Hippocampal formation (tissue), 2 donors: ENCODE data around the gene ANOS1.
"Not testable (repeated sequence)": the region's sequence is repeated elsewhere in the genome, so short reads cannot be mapped to it uniquely, and the experiment has no call there.

Source experiments
- DNase-seq, 2 donors: peaks; one replicate each; lab custom pipeline; 2025; lab: John Stamatoyannopoulos, UW

The ANOS1 gene

DNA sequence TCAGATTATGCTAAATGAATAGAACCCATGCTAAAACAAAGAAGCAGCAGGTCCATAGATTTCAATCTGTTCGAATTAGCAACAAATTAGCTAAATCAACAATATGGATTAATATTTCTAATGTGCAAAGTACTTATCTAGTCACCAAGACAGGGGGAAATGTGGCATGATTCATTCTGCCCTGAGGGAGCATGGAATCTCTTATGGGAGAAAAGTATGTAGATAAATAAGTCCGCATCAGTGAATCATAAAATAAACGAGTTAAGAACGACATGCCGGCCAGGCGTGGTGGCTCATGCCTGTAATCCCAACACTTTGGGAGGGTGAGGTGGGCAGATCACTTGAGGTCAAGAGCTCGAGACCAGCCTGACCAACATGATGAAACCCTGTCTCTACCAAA is 102.1 kb downstream of the ANOS1 start:
- DNase-seq = no peak

DNA sequence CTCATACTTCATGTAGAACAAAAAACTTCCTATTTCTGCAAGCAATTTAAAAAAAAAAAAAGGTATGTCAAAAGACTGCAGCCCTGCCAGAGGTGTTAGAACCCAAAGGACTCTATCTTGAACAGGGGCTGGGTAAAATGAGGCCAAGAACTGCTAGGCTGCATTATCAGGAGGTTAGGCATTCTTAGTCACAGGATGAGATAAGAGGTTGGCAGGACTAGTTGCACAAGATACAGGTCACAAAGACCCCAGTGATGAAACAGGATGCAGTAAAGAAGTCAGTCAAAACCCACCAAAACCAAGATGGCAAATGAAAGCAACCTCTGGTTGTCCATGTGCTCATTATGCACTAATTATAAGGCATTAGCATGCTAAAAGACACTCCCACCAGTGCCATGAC is 104.1 kb downstream of the ANOS1 start:
- DNase-seq = no peak

DNA sequence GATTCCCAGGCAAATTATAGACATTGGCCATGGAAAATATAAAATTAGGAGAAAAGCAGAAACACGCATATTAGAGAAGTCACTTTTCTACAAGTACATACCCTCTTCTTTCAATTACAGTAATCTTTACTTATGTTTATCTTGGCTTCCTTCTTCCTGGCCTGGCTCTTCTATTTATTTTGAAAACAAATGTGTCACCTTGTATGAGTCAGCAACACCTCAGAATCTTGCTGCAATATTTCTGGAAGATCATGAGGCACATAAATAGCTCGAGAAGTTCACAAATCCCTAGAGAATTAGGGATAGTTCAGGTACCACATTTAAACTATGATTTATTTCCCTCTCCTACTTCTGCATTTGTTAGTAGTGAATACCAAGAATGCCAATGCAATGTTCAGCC is 124.6 kb downstream of the ANOS1 start:
- DNase-seq = no peak

DNA sequence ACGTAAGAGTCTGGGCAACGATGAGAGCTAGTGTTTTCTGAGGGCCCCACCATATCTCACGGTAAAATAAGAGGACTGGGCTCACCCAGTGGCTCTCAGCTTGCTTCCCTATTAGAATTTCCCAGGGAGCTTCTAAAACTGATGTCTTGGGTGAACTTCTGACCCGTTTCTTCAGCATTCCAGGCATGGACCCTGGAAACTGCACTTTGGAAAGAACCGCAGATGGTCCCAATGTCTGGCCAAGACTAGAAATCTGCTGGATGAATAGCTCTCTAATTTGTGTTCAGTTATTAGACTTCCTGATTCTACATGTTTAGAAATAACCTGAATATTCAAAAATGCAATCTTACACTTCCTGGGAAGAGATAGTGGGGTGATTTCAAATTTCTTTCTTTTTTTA is 127.8 kb downstream of the ANOS1 start:
- DNase-seq = no peak

DNA sequence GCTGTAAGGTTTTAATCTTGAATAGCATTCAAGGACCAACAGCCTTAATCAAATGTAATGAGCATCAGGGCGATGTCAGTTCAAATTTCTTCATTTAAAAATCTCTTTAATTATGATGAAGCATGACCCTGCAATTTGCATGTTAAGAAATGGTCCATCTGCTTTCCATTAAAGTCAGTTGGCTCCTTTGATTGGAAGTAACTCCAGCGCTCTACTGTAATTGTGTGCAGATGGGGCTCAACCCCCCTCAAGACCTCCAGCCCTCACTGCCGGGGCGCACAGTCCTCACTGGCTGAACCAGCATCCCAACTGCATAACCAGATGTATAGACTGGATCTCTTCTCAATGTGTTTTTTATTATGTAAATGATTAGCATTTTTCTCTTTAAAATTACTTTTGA is 140.4 kb downstream of the ANOS1 start:
- DNase-seq = no peak

DNA sequence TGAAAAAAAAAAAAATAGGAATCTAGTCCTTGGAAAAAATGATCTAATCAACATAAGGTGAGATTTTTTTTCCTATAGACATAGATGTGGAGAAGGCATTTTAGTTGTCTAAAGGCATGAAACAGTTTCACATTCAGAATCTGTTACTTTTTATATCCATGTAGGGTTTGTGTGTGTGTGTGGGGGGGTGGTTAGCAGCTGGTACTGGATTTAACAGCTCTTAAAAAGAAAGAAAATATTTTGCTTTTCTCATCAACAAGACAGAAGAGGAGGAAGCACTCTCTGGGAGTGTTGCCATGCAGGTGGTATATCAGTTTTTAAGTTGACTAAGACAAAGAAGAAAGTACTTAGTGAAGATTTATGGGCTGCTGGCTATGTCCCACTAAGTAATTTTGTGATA is 145.0 kb downstream of the ANOS1 start:
- DNase-seq = no peak

DNA sequence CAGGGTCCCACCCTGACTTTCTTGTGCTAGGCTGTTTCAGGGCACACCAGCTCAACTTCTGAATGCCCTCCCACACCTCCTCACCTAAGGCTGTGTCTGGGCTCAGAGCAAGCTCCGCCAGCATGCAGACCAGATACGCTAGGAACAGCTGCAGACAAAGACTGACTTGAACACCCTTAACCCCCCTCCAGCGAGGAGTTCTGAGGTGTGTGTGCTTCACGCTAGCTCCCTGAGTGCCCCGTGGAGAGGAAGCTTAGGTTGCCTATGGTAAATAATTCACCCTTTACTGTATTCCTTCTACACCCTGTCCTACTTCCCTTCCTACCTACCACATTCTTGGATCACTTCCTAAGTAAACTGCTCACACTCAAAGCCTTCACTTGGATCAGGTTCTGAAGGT is 152.3 kb downstream of the ANOS1 start:
- no peak for DNase-seq

DNA sequence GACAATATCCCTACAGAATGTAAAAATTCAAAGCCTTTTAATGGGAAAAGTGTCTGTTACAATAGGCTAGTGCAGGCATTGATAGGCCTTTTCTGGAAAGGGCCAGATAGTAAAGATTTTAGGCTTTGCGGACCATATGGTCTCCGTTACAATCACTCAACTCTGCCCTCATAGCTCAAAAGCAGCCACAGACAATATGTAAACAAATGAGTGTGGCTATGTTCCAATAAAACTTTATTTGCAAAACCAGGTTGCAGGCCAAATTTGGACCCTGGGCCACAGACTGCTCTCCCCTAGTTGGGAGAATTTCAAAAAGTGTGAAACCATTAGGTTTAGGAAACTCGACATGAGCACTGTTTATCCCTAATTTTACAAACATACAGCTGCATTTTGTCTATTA is 155.1 kb downstream of the ANOS1 start:
- no peak for DNase-seq

DNA sequence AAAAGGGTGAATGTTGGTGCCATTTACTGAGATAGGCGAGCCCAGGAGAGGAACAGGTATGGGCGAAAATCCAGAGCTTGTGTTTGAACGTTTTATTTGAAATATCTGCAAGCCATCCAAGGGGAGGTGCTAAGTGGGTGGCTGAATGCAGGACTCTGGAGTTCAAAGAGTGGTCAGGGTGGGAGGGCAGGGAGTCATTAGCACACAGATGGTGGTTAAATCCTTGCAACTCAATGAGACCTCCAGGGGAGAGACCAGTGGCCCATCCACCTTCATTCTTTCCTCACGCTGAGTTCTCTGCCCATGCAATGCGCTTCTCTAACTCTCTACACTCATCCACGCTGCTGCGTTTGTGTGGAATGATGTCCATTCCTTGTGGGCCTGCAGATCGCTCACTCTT is 166.2 kb downstream of the ANOS1 start:
- no peak for DNase-seq

DNA sequence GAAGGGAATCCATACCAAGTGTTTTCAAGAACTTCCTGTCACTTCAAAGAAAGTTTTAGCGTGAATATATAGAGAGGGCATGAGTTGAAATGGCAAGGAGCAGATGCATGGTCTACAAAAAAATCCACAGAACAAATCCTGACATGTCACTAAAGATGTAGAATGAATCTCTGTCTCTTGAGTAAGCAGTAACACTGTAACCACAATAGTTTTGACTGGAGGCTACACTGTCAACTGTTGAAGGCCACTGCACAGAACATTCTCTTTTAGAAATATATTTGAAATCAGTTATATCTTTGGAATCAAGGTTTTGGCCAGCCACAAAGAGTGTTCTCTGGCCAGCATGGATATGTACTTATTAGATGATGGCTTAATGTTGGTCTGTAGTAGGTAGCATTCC is 183.5 kb downstream of the ANOS1 start:
- DNase-seq = no peak

DNA sequence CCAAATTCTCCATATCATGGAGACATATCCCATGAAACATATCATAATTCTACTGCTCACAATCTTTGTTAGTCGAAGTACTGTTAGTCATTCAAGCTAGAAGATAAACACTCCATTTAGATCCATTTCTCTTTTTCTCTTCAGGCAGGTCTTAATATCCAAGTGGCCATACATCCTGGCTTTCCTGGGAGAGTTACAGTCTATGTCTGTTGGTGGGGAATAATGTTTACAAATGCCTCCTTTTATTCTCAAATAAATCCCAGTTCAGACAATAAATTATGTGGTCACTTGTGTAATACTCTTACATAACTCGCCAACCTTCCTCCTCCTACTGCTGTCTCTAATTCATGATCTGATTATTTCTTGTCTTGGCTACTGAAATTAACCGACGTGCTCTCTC is 185.2 kb downstream of the ANOS1 start:
- no peak for DNase-seq

DNA sequence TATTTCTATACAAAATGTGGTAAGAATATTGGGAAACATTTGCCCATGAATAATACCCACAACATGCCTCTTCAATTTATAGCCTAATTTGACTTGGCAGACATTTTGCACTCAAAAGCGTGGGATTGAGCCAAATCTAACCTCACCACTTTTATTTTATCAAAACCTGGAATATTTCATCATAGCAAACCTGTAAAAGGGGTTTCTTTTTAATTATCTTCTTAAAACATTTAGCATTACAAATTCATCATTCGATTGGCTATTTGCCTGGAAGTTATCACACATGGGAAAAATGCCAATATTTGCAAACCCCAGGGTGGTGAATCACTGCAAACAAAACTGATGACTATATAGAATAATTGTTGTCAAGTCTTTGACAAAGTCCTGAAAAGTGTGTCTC is 211.1 kb downstream of the ANOS1 start:
- DNase-seq = no peak

DNA sequence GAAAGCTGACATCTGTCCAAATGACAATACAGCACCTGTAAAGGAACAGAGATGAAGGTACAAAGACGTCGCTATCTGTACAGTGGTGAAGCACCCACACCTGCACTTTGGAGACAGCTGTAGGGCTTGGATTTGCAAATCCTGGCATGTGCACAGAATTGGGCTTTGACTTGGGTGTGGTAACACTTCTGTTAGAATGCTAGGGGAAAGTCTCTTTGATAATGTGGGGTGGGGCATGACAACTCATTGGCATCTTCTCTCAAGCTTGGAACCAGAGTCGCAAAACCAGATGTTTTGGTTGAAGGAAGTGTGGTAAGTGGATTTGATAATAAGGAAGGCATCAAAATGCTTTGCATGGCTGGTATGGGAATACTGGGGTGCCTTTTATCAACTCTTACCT is 211.8 kb downstream of the ANOS1 start:
- DNase-seq = no peak

DNA sequence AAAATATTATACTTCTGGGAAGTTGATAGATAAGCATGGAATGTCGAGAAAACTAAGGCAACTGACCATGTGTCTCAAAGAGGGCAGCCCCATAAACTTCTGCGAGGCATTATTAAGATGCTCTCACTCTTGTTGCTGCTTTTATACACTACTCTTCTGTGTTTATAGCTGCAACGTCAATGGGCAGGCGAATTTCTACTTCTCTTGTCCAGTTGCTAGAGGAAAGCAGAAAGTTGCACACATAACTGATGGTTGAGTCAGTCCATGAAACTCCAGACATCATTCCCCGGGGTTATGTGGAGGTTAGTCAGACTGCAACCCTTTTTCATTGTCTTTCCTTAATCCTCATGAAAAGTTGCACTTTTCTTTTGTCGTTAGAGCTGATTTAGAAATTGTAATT is 227.5 kb downstream of the ANOS1 start:
- no peak for DNase-seq

DNA sequence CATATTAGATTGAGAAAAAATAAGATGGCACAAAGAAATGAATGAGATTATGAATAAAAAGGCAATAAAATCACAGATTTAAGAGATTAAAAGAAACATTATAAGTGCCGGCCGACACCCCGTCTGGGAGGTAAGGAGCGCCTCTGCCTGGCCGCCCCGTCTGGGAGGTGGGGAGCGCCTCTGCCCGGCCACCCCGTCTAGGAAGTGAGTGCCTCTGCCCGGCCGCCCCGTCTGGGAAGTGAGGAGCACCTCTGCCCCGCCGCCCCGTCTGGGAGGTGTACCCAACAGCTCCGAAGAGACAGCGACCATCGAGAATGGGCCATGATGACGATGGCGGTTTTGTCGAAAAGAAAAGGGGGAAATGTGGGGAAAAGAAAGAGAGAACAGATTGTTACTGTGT is 229.8 kb downstream of the ANOS1 start:
- not testable (repeated sequence) for DNase-seq

DNA sequence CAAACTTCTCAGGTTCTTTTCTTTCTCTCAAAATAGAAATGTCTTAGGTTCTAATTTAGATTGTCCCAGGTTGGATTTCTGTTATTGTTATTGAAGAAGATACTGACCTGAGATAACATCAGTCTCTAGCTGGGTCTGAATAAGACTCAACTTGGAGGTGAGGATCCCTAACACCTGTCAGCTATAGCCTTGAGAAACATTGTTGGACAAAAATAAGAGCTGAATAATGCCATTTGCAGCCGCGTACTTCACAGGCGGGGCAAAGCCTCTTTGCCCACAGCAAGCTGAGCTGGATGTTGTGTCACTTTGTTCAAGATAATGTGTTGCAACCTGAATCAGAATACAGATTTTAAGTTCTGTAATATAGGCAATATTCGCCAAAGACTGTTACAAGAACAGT is 231.7 kb downstream of the ANOS1 start:
- no peak for DNase-seq

DNA sequence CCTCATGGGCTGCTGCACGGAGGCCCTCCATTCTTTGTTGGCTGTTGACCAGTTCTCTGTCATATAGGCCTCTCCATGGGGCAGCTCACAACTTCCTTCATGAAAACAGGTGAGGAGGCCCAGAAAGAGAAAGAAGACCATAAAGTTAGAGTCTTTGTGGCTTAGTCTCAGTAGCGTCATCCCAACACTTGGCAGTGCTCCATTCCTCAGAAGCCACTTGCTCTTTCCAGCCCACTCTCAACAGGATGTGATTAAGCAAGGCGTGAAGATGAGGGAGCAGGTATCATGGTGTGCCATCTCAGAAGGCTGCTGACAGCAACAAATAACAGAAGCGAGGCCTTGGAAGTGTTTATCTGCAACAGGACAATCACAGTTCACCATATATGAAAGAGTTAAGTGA is 236.9 kb downstream of the ANOS1 start:
- DNase-seq = not testable (repeated sequence)

DNA sequence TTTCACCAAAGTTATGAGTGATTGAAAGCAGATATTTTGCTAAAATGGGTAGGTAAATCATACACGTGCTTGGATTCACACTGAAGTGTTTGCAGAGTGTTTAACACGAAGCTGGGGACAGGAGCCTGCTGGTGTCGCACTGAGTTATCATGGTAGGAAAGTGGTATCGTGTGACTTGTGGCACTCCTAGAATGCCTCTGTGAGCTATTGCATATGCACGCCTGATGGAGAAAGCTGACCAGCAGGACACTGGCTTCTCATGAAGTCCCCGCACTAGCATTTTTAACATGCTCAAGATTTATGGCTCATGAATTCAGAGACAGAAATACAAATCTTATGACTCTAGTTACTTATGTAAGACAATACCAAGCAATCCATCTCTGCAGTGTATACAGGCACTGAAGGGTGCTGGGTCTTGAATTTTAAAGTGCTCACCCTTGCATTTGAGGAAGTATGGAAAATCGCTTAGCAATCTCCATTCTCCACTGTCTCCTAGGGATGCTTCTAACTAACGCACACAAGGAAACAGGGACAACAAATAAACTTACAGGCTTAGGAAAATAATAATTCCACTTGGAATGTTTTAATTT is 247.5 kb downstream of the ANOS1 start:
- DNase-seq = no peak
